Hepatocyte (in vitro differentiated cells): ENCODE data around the gene VPS13D.

Experiments
- CTCF ChIP-seq: fragments of 200-600 bp; sonication (generic); IDR thresholded peaks from 2 replicates; pipeline ENCODE4 v1.5.1; 2016; ENCODE audit warnings: antibody characterized with exemption, mild to moderate bottlenecking; ENCODE audit not compliant: poor library complexity
- EZH2 ChIP-seq: fragments of 200-600 bp; sonication (generic); IDR thresholded peaks from 2 replicates; pipeline ENCODE4 v1.6.1; 2016; ENCODE audit warnings: antibody characterized with exemption, mild to moderate bottlenecking, borderline replicate concordance
- EZH2phosphoT487 ChIP-seq: fragments of 200-600 bp; sonication (generic); IDR thresholded peaks from one replicate; pipeline ENCODE4 v1.6.1; 2018; ENCODE audit warnings: antibody characterized with exemption, mild to moderate bottlenecking, low read depth, moderate library complexity; ENCODE audit not compliant: unreplicated experiment, severe bottlenecking

- no peak for TF ChIP-seq CTCF
- TF ChIP-seq EZH2 = no peak
- no peak for TF ChIP-seq EZH2phosphoT487
These were observed 243.9 kb downstream of the VPS13D start for GRCh38 chr1:12473596-12474362.
